ENCODE data around the gene GDPD1.

The GDPD1 gene

DNA sequence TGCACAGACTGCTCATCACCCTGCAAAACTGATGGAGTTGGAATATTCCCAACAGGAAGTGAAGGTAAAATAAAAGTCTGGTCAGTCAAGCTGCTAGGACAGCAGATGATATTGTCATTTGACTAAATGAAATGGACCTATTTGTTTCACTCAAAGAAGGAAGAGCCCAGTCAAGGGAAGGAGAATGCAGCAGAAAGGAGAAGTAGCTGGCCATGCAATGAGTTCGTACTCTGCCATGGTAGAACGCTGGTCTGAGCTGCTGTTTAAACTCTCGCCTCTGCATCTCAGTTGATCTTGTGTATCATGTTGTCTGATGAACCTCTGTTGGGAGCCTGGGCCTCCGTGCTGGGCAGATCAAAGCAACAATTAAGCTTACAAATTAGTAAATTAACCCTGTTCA lies 95.6 kb downstream of the GDPD1 start:
- DNase-seq (ENCODE audit: low read depth) = no peak

Data from fibroblast of the conjunctiva (primary cell).